Measurements from ENCODE around the gene LPAR2.

DNA sequence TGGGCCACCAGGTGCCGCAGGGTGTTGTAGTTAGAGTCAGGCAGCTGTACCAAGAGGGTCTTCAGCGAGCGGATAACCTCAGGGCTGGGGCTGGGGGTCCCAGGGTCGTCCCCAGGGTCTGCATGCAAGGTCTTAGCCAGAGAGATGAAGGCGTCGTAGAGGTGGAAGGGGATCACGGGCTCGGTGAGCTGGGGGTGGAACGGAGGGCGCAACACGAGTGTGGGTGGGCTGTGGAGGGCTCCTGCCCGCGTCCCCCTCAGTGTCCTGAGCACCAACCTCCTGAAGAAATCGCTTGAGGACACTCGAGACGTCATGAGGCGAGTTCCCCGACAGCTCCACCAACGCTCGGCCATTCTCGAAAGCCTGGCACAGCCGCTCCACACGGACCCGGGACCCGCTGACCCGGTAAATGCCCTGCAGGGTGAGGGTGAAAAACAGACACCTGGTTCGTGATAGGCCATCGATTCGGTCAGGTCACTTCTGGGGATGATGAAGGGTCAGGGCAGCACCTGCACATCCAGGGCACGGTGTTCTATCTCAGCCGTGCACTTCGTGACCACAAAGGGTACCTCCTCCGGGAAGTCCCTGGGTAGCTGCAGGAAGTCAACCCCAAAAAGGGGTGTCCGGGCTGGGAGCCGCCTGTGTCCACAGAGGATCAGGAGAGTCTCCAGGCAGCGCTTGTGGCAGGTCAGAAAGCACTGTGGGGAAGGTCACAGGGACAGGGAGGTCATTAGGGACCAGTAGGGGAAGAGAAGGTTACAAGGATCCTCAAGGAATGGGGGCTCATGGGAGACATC, 6.7 kb upstream of the LPAR2 start:
- TF ChIP-seq, protein P1, sequence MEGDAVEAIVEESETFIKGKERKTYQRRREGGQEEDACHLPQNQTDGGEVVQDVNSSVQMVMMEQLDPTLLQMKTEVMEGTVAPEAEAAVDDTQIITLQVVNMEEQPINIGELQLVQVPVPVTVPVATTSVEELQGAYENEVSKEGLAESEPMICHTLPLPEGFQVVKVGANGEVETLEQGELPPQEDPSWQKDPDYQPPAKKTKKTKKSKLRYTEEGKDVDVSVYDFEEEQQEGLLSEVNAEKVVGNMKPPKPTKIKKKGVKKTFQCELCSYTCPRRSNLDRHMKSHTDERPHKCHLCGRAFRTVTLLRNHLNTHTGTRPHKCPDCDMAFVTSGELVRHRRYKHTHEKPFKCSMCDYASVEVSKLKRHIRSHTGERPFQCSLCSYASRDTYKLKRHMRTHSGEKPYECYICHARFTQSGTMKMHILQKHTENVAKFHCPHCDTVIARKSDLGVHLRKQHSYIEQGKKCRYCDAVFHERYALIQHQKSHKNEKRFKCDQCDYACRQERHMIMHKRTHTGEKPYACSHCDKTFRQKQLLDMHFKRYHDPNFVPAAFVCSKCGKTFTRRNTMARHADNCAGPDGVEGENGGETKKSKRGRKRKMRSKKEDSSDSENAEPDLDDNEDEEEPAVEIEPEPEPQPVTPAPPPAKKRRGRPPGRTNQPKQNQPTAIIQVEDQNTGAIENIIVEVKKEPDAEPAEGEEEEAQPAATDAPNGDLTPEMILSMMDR (IDR thresholded peaks at IDR 0.05) = no peak
- no peak for TF ChIP-seq POLR2A (IDR thresholded peaks at IDR 0.05)
